RPMI8226 (cell line): Measurements from ENCODE around the gene ZNF445.

Experiments
- DNase-seq: peaks from one replicate; pipeline ENCODE4 v3.0.0-alpha.2; 2015

Gene ZNF445

DNA sequence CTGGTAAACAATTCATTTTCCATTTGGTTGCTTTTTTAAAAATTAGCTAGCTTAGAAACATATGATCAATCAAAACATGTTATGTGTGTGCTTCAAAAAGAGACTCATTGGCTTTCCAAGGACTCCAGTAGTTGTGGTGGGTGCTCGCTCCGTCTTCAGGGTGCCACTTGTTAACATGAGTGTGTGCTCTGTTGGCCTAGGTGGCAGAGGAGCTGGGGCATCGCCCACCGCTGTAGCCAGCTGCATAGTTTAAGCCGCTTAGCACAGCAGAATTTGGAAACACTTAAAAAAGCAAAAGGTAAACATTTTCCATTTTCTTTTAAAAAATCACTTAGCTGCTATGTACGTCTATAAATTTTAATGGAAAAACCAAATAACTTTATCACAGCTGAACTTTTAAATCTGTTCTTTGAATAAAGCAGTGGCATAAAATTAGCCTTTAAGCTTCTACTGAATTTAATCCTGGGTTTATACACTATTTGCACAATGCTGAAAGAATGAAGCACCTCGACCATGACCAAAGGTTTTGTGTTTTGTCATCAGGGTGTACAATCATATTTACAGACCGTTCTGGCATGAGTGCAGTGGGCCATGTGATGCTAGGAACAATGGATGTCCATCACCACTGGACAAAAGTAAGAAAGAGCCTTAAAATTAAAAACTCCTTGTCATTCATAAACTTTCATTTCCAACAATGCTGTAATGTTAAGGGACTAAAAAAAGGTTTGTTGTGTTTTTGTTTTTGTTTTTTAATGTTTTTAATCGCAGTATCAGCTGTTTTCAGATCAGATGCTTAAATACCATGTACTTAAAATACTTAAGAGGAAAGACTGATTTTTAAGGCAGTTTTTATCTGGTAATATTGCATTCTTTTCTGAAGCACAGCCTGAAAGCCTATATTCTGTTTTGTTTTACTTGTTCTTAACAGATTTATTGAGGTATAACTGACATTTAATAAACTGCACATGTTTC lies 81.0 kb downstream of the ZNF445 start:
- DNase-seq = no peak

DNA sequence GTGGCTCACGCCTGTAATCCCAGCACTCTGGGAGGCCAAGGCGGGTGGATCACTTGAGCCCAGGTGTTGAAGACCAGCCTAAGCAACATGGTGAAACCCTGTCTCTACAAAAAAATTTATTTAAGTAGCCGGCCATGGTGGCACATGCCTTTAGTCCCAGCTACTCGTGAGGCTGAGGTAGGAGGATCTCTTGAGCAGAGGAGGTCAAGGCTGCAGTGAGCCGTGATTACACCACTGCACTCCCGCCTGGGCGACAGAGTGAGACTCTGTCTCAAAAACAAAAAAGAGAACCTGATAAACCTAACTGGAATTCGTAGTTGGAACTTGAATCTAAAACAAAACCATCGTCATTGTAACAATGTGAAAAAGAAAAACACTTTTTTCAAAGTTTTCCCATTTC lies 81.8 kb downstream of the ZNF445 start:
- DNase-seq = no peak

GRCh38 chr3:44392489-44392888 lies 85.0 kb downstream of the ZNF445 start:
- no peak for DNase-seq

GRCh38 chr3:44387404-44387803 lies 90.1 kb downstream of the ZNF445 start:
- DNase-seq = no peak
